Psoas muscle (tissue), 8 donors: ENCODE measurements around the gene GORAB. TPM values are rescaled to one million over a fixed set of nuclear protein-coding genes. Genes with fewer than 3 reads are reported as not detected.

Experiments
- ATAC-seq, 4 donors: fragments of 200-7000 bp; cut with Tn5 transposase; one replicate each; pipeline ENCODE4 v1.9.1; 2020; ENCODE audit warnings: moderate library complexity in 3 of 4, mild to moderate bottlenecking in 2 of 4
- DNase-seq, 2 donors: peaks; one replicate each; pipeline ENCODE4 v3.0.0-alpha.2; 2020
- H3K27ac ChIP-seq: fragments of 200-600 bp; one replicate; pipeline ENCODE4 v1.8.0; 2022
- H3K27me3 ChIP-seq, 3 donors: fragments of 200-600 bp in 1 of 3; one replicate each; pipeline versions ENCODE4 v1.6.1 to v1.8.0; 2013 to 2022; ENCODE audit warnings: low read length in 2 of 3, mild to moderate bottlenecking in 2 of 3, moderate library complexity in 1 of 3; ENCODE audit not compliant: insufficient read depth in 3 of 3
- H3K36me3 ChIP-seq, 2 donors: fragments of 200-600 bp in 1 of 2; one replicate each; pipeline versions ENCODE4 v1.6.1 to v1.8.0; 2013 to 2022; ENCODE audit warnings: low read depth in 1 of 2, mild to moderate bottlenecking in 1 of 2, moderate library complexity in 1 of 2; ENCODE audit not compliant: insufficient read depth in 1 of 2
- H3K4me1 ChIP-seq: fragments of 200-600 bp; one replicate; pipeline ENCODE4 v1.8.0; 2022
- H3K4me3 ChIP-seq: fragments of 200-600 bp; one replicate; pipeline ENCODE4 v1.8.0; 2022; ENCODE audit warnings: mild to moderate bottlenecking
- H3K9me3 ChIP-seq: fragments of 200-600 bp; one replicate; pipeline ENCODE4 v1.8.0; 2022
- WGBS, 3 donors: extraction: QIAGEN DNeasy Blood & Tissue Kit; methylation state at CpG; one replicate each; pipeline versions ENCODE4 v1.1.6 to v1.1.7; 2013; 5-methylcytosine and 5-hydroxymethylcytosine counted together
- intact Hi-C, 2 donors: fragments of 100-400 bp; cut with DNase I; formaldehyde crosslinking; loops; one replicate each; pipeline versions ENCODE4 v1.11.0 to v1.14.2; 2022
- polyA plus RNA-seq, 3 donors: library from polyadenylated mRNA; stranded (reverse); fragments of 200-250 nt; gene quantifications; one replicate each; pipeline ENCODE4 v1.2.3, GENCODE V29; 2013
- total RNA-seq, 4 donors: library from RNA; stranded (reverse); fragmentation: NEBNext Ultra II Directional in 2 of 4; extraction: Animal tissue kit (Norgen Biotek cat#: 25700) in 2 of 4; gene quantifications; one replicate each; pipeline versions ENCODE4 v1.2.1 to v1.2.4, GENCODE V29; 2021 to 2023
- TF ChIP-seq, protein P1 (sequence below): fragments of 200-600 bp; IDR thresholded peaks from one replicate; pipeline ENCODE4 v1.8.0; 2022; ENCODE audit warnings: antibody characterized with exemption
- donor health status: healthy with polysubstance abuse.
- donor health status: DM: no; HTN: no; CAD: no; lungs with moderate emphysema.
- donor health status: Bipolar disorder and iron deficiency.
- donor health status: healthy.
- donor health status: DM: yes; HTN: yes; CAD: no.
- donor health status: DM: no; HTN: no; CAD: no.
- donor health status: DM: no; HTN: no; CAD: no.
- donor health status: DM: yes; HTN: yes; CAD: no.

GORAB gene
- total and polyA plus RNA-seq, 7 donors, result 2.3 to 7.8 (median 2.6) TPM

DNA sequence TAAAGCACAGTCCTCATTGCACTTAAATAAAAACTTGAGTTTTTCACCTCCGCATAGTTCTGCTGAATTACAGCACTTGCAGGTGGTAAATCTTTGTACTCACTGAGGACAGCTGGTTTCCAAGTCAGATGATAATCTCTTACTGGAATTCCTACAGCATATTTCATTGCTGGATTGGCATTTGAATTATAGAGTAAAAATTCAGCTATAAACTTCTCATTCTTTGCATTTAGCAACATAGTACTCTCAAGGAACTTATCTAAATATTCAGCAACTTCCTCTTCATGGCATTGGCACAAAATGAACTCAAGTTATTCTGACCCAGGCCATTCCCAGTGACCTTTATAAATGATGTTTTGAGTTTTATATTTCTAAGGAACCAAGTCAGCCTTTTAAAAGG lies 23.4 kb downstream of the GORAB start:
- intact Hi-C loops, result no loop called here
- no peak for DNase-seq
- ATAC-seq, result no peak
- Histone ChIP-seq H3K4me1 (peaks cover 11% of the 10 kb centered on the region), H3K9me3 (peaks cover 15% of the 10 kb centered on the region), H3K27me3 (no peaks in the 10 kb centered on the region), H3K36me3 (peaks cover 4 to 27% of the 10 kb centered on the region in 2 donors), H3K27ac (no peak overlapping the region), H3K4me3 (no peak overlapping the region)
- TF ChIP-seq, protein P1, sequence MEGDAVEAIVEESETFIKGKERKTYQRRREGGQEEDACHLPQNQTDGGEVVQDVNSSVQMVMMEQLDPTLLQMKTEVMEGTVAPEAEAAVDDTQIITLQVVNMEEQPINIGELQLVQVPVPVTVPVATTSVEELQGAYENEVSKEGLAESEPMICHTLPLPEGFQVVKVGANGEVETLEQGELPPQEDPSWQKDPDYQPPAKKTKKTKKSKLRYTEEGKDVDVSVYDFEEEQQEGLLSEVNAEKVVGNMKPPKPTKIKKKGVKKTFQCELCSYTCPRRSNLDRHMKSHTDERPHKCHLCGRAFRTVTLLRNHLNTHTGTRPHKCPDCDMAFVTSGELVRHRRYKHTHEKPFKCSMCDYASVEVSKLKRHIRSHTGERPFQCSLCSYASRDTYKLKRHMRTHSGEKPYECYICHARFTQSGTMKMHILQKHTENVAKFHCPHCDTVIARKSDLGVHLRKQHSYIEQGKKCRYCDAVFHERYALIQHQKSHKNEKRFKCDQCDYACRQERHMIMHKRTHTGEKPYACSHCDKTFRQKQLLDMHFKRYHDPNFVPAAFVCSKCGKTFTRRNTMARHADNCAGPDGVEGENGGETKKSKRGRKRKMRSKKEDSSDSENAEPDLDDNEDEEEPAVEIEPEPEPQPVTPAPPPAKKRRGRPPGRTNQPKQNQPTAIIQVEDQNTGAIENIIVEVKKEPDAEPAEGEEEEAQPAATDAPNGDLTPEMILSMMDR, result no peak
- 59 to 81% (median 69%) methylated on average over 1 of the region's 1 CpG for WGBS, 3 donors

DNA sequence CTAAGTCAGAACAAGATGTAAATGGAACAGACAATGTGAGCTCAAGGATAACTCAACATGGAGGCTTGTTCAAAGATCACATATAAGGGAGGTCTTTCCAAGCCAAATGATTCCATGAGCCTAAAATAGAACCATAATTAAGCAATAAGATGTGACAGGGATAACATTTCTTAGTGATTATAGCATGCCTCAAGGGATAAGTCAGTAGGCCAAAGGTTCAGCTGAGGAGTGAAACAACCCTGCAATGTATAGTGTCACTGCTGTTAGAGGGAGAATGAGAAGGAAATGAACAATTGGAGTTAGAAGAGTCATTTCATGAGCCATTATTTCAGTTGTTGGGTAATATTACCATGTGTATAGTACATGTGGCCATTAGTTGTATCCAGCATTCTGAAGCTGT lies 25.0 kb downstream of the GORAB start:
- Histone ChIP-seq H3K4me1 (peaks cover 11% of the 10 kb centered on the region), H3K36me3 (peaks cover 4 to 16% of the 10 kb centered on the region in 2 donors), H3K9me3 (peaks cover 15% of the 10 kb centered on the region), H3K4me3 (no peak overlapping the region), H3K27ac (no peak overlapping the region), H3K27me3 (no peaks in the 10 kb centered on the region)
- DNase-seq, result no peak
- TF ChIP-seq, protein P1, result no peak
- peak; percentile 73 to 87 (median 82) for ATAC-seq
- intact Hi-C loops, result no loop called here

DNA sequence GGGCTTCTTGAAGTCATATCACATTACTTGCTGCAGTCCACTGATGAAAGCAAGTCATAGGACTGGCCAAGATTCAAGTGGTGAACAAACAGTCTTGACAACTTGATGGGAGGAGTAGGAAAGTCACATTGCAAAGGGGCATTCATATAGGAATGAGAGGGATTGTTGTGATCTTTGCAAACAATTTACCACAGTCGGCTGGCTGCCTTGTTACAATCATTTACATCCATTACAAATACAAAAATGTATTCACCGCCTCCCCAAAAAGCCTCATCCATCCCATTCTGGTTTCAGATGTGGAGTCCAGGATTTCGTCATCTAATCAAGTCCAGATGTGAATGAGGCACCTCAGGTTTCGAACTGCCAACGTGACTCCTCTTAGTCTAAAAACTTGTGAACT lies 26.8 kb downstream of the GORAB start:
- intact Hi-C loops, result no loop called here
- Histone ChIP-seq H3K4me3 (no peak overlapping the region), H3K4me1 (peaks cover 17% of the 10 kb centered on the region), H3K27me3 (no peaks in the 10 kb centered on the region), H3K9me3 (peaks cover 15% of the 10 kb centered on the region), H3K36me3 (no peaks in the 10 kb centered on the region), H3K27ac (no peak overlapping the region)
- DNase-seq, result no peak
- WGBS, 3 donors, result 90 to 94% (median 91%) methylated on average over 5 of the region's 5 CpGs
- TF ChIP-seq, protein P1, result no peak
- ATAC-seq, result no peak

DNA sequence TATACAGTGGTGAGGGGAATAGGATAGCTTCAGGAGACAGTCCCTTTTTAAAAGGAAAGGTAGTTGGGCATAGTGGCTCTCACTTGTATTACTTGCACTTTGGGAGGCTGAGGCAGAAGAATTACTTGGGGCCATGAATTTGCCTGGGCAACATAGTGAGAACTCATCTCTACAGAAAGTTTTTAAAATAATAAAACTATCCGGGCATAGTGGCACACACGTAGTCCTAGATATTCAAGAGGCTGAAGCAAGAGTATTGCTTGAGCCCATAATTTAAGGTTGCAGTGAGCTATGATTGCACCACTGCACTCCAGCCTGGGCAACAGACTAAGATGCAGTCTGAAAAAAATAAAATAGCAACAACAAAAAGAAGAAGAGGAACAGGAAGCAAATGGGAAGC lies 27.2 kb downstream of the GORAB start:
- no peak overlapping the region for H3K4me3 ChIP-seq
- TF ChIP-seq, protein P1, result no peak
- peaks cover 17% of the 10 kb centered on the region for H3K4me1 ChIP-seq
- no peaks in the 10 kb centered on the region for H3K36me3 ChIP-seq
- 91 to 94% (median 93%) methylated on average over 2 of the region's 2 CpGs for WGBS, 3 donors
- ATAC-seq (no peak), DNase-seq (no peak)
- intact Hi-C loops, result no loop called here
- no peaks in the 10 kb centered on the region for H3K27me3 ChIP-seq
- H3K27ac ChIP-seq, result no peak overlapping the region
- peaks cover 15% of the 10 kb centered on the region for H3K9me3 ChIP-seq

DNA sequence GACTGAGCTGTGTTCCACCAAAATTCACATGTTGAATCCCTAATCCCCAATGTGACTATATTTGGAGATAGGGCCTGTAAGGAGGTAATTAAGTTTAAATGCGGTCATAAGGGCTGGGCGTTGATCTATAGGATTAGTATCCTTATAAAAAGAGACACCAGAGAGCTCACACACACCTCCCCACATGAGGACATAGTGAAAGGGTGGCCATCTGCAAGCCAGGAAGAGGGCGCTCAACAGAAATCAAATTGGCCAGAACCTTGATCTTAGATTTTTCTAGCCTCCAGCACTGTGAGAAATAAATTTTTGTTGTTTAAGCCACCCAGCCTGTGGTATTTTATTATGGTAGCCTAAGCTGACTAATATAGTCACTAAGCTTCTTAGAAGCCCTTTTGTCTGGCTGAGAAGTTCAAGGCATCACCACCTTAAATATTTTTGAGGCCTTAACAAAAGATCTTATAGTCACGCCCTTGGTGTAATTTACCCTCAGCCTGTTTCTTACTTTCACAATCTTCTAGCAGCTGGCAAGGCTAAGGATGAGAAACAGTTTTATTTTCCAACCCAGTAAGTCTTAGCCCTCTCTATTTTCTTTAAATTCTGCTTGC lies 28.8 kb downstream of the GORAB start:
- ATAC-seq (no peak), DNase-seq (no peak)
- TF ChIP-seq, protein P1, result no peak
- intact Hi-C loops, result no loop called here
- no peak overlapping the region for H3K27ac ChIP-seq
- peaks cover 15% of the 10 kb centered on the region for H3K9me3 ChIP-seq
- WGBS, 3 donors, result 66 to 95% (median 85%) methylated on average over 4 of the region's 4 CpGs
- no peaks in the 10 kb centered on the region for H3K27me3 ChIP-seq
- peaks cover 17% of the 10 kb centered on the region for H3K4me1 ChIP-seq
- H3K36me3 ChIP-seq, result no peaks in the 10 kb centered on the region
- H3K4me3 ChIP-seq, result no peak overlapping the region
